ENCODE results near the gene SCN4A. TPM values are rescaled to one million over a fixed set of nuclear protein-coding genes. Genes with fewer than 3 reads are reported as not detected.
"Not testable (repeated sequence)": the region's sequence is repeated elsewhere in the genome, so short reads cannot be mapped to it uniquely, and the experiment has no call there.

Gene SCN4A
- total RNA-seq, 1 donor from 2014 or later, result 0.43 TPM

- not testable (repeated sequence) for H3K4me1 ChIP-seq (ENCODE audit: insufficient read depth, low read length); H3K36me3 ChIP-seq (ENCODE audit: insufficient read depth, low read length); DNase-seq (ENCODE audit: low read depth); H3K4me2 ChIP-seq (ENCODE audit: low read length); H3K4me3 ChIP-seq (ENCODE audit: insufficient read depth, low read depth, low read length); H3K36me3 Mint-ChIP-seq (ENCODE audit: low read depth, unreplicated experiment); H3K4me3 Mint-ChIP-seq (ENCODE audit: unreplicated experiment); H3K9ac ChIP-seq (ENCODE audit: low read length); FAIRE-seq; H3K79me2 ChIP-seq (ENCODE audit: insufficient read depth, low read length); H3K4me1 Mint-ChIP-seq (ENCODE audit: low read depth, unreplicated experiment); H3K9me3 Mint-ChIP-seq (ENCODE audit: unreplicated experiment); H3K27ac Mint-ChIP-seq (ENCODE audit: unreplicated experiment); H3K27ac ChIP-seq (ENCODE audit: low read depth, low read length); H2AFZ ChIP-seq (ENCODE audit: low read depth, low read length); H4K20me1 ChIP-seq (ENCODE audit: insufficient read depth, low read length); H3K9me3 ChIP-seq (ENCODE audit: insufficient read depth, low read depth, low read length)
- peaks cover 12% of the 10 kb centered on the region for H3K27me3 Mint-ChIP-seq (ENCODE audit: low read depth, unreplicated experiment)
- H3K27me3 ChIP-seq (ENCODE audit: insufficient read depth, low read length), result peaks cover 13% of the 10 kb centered on the region
- peak; percentile 25 for TF ChIP-seq CTCF (IDR thresholded peaks at IDR 0.05; ENCODE audit: insufficient read depth, low read depth, low read length)
Measured at GRCh38 chr17:63903787-63904201, 68.9 kb downstream of the SCN4A start.

- not testable (repeated sequence) for H3K27me3 ChIP-seq (ENCODE audit: insufficient read depth, low read length); H3K36me3 ChIP-seq (ENCODE audit: insufficient read depth, low read length); H3K36me3 Mint-ChIP-seq (ENCODE audit: low read depth, unreplicated experiment); H3K27ac ChIP-seq (ENCODE audit: low read depth, low read length); H4K20me1 ChIP-seq (ENCODE audit: insufficient read depth, low read length); H3K9me3 Mint-ChIP-seq (ENCODE audit: unreplicated experiment); H3K4me3 ChIP-seq (ENCODE audit: insufficient read depth, low read depth, low read length); H3K4me3 Mint-ChIP-seq (ENCODE audit: unreplicated experiment); H3K9me3 ChIP-seq (ENCODE audit: insufficient read depth, low read depth, low read length); DNase-seq (ENCODE audit: low read depth); H3K4me1 ChIP-seq (ENCODE audit: insufficient read depth, low read length); H3K27ac Mint-ChIP-seq (ENCODE audit: unreplicated experiment); H3K79me2 ChIP-seq (ENCODE audit: insufficient read depth, low read length); H3K9ac ChIP-seq (ENCODE audit: low read length); H2AFZ ChIP-seq (ENCODE audit: low read depth, low read length); FAIRE-seq; H3K4me1 Mint-ChIP-seq (ENCODE audit: low read depth, unreplicated experiment); H3K4me2 ChIP-seq (ENCODE audit: low read length)
- peaks cover 14% of the 10 kb centered on the region for H3K27me3 Mint-ChIP-seq (ENCODE audit: low read depth, unreplicated experiment)
Measured at GRCh38 chr17:63901971-63902370, 70.7 kb downstream of the SCN4A start.

GRCh38 chr17:63898899-63899798, 73.6 kb downstream of the SCN4A start:
- H3K36me3 ChIP-seq (ENCODE audit: insufficient read depth, low read length); H3K27ac ChIP-seq (ENCODE audit: low read depth, low read length); H3K36me3 Mint-ChIP-seq (ENCODE audit: low read depth, unreplicated experiment); H3K79me2 ChIP-seq (ENCODE audit: insufficient read depth, low read length); H3K4me2 ChIP-seq (ENCODE audit: low read length); H3K9me3 Mint-ChIP-seq (ENCODE audit: unreplicated experiment); H3K4me1 ChIP-seq (ENCODE audit: insufficient read depth, low read length); FAIRE-seq; H3K4me1 Mint-ChIP-seq (ENCODE audit: low read depth, unreplicated experiment); H3K4me3 ChIP-seq (ENCODE audit: insufficient read depth, low read depth, low read length); H2AFZ ChIP-seq (ENCODE audit: low read depth, low read length); DNase-seq (ENCODE audit: low read depth); H3K4me3 Mint-ChIP-seq (ENCODE audit: unreplicated experiment); H4K20me1 ChIP-seq (ENCODE audit: insufficient read depth, low read length); H3K9ac ChIP-seq (ENCODE audit: low read length); H3K27ac Mint-ChIP-seq (ENCODE audit: unreplicated experiment); H3K9me3 ChIP-seq (ENCODE audit: insufficient read depth, low read depth, low read length); H3K27me3 ChIP-seq (ENCODE audit: insufficient read depth, low read length): not testable (repeated sequence)
- peaks cover 14% of the 10 kb centered on the region for H3K27me3 Mint-ChIP-seq (ENCODE audit: low read depth, unreplicated experiment)

- peak within 1 kb of the TSS; percentile 53 for H3K27ac Mint-ChIP-seq (ENCODE audit: unreplicated experiment)
- DNase-seq (ENCODE audit: low read depth); H3K4me1 ChIP-seq (ENCODE audit: insufficient read depth, low read length); H3K9me3 ChIP-seq (ENCODE audit: insufficient read depth, low read depth, low read length); H3K9me3 Mint-ChIP-seq (ENCODE audit: unreplicated experiment); H3K27me3 ChIP-seq (ENCODE audit: insufficient read depth, low read length); H3K4me1 Mint-ChIP-seq (ENCODE audit: low read depth, unreplicated experiment); H4K20me1 ChIP-seq (ENCODE audit: insufficient read depth, low read length); H3K79me2 ChIP-seq (ENCODE audit: insufficient read depth, low read length); H2AFZ ChIP-seq (ENCODE audit: low read depth, low read length); FAIRE-seq; H3K36me3 ChIP-seq (ENCODE audit: insufficient read depth, low read length); H3K27ac ChIP-seq (ENCODE audit: low read depth, low read length); H3K4me2 ChIP-seq (ENCODE audit: low read length); H3K36me3 Mint-ChIP-seq (ENCODE audit: low read depth, unreplicated experiment); H3K4me3 Mint-ChIP-seq (ENCODE audit: unreplicated experiment); H3K27me3 Mint-ChIP-seq (ENCODE audit: low read depth, unreplicated experiment); H3K9ac ChIP-seq (ENCODE audit: low read length); H3K4me3 ChIP-seq (ENCODE audit: insufficient read depth, low read depth, low read length): not testable (repeated sequence)
Measured at GRCh38 chr17:63896524-63897354, 76.0 kb downstream of the SCN4A start, which contains the start of gene CSH1. TSS of gene CSH1 (minus strand) at chr17:63896574. CDS start at chr17:63896511, 63 bp downstream.

- not testable (repeated sequence) for H3K27me3 ChIP-seq (ENCODE audit: insufficient read depth, low read length); H3K4me3 Mint-ChIP-seq (ENCODE audit: unreplicated experiment); H3K4me1 Mint-ChIP-seq (ENCODE audit: low read depth, unreplicated experiment); H3K27ac ChIP-seq (ENCODE audit: low read depth, low read length); H4K20me1 ChIP-seq (ENCODE audit: insufficient read depth, low read length); H3K79me2 ChIP-seq (ENCODE audit: insufficient read depth, low read length); H3K4me1 ChIP-seq (ENCODE audit: insufficient read depth, low read length); H3K36me3 ChIP-seq (ENCODE audit: insufficient read depth, low read length); H3K27me3 Mint-ChIP-seq (ENCODE audit: low read depth, unreplicated experiment); H3K4me2 ChIP-seq (ENCODE audit: low read length); FAIRE-seq; H3K4me3 ChIP-seq (ENCODE audit: insufficient read depth, low read depth, low read length); H3K27ac Mint-ChIP-seq (ENCODE audit: unreplicated experiment); H3K9me3 ChIP-seq (ENCODE audit: insufficient read depth, low read depth, low read length); H2AFZ ChIP-seq (ENCODE audit: low read depth, low read length); H3K9me3 Mint-ChIP-seq (ENCODE audit: unreplicated experiment); DNase-seq (ENCODE audit: low read depth); H3K9ac ChIP-seq (ENCODE audit: low read length); H3K36me3 Mint-ChIP-seq (ENCODE audit: low read depth, unreplicated experiment)
Measured at GRCh38 chr17:63894821-63895220, 77.9 kb downstream of the SCN4A start.

All from astrocyte (in vitro differentiated cells and primary cell).